Measurements from ENCODE around the gene B4GALNT3. TPM values are rescaled to one million over a fixed set of nuclear protein-coding genes. Genes with fewer than 3 reads are reported as not detected.

The B4GALNT3 gene
- total RNA-seq, 1 experiment from 2014 or later: 77.9 TPM

GRCh38 chr12:558580-558979 is 98.8 kb downstream of the B4GALNT3 start:
- Histone ChIP-seq H3K9me3 (no peaks in the 10 kb centered on the region), H3K4me1 (no peaks in the 10 kb centered on the region), H3K36me3 (ENCODE audit: control insufficient read depth, insufficient read depth, low read length) (no peaks in the 10 kb centered on the region), H3K27me3 (replicated peaks; ENCODE audit: control insufficient read depth, insufficient read depth, low read length) (no peaks in the 10 kb centered on the region), H3K4me3 (ENCODE audit: low read depth, low read length) (no peak overlapping the region)
- H3K9me3 Mint-ChIP-seq (ENCODE audit: unreplicated experiment): no peaks in the 10 kb centered on the region
- H3K27me3 Mint-ChIP-seq (ENCODE audit: insufficient read depth, unreplicated experiment): no peaks in the 10 kb centered on the region
- peaks cover 73% of the 10 kb centered on the region for H3K36me3 Mint-ChIP-seq (ENCODE audit: insufficient read depth, unreplicated experiment)
- BruUV-seq (replicated peaks): no TSS peak
- H3K27ac Mint-ChIP-seq (ENCODE audit: unreplicated experiment): no peak overlapping the region
- H3K4me3 Mint-ChIP-seq (ENCODE audit: unreplicated experiment): no peak overlapping the region
- no peak for DNase-seq
- ChIA-PET POLR2A (no interaction called here), CTCF (interaction anchor here (0.6 to 1.0 kb wide), 6 partner anchors 11 to 391 kb away, joined by 3 to 5 read pairs (median 4); partner anchors contain the start of gene CCDC77)
- TF ChIP-seq, protein P1, sequence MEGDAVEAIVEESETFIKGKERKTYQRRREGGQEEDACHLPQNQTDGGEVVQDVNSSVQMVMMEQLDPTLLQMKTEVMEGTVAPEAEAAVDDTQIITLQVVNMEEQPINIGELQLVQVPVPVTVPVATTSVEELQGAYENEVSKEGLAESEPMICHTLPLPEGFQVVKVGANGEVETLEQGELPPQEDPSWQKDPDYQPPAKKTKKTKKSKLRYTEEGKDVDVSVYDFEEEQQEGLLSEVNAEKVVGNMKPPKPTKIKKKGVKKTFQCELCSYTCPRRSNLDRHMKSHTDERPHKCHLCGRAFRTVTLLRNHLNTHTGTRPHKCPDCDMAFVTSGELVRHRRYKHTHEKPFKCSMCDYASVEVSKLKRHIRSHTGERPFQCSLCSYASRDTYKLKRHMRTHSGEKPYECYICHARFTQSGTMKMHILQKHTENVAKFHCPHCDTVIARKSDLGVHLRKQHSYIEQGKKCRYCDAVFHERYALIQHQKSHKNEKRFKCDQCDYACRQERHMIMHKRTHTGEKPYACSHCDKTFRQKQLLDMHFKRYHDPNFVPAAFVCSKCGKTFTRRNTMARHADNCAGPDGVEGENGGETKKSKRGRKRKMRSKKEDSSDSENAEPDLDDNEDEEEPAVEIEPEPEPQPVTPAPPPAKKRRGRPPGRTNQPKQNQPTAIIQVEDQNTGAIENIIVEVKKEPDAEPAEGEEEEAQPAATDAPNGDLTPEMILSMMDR (IDR thresholded peaks at IDR 0.05; ENCODE audit: insufficient read depth in 1 of 2, low read depth in 1 of 2, low read length in 1 of 2, severe bottlenecking in 1 of 2, unreplicated experiment in 1 of 2): no peak
- intact Hi-C loops (cut with micrococcal nuclease; ENCODE audit: unreplicated experiment): no loop called here
- H3K4me1 Mint-ChIP-seq (ENCODE audit: low read depth, unreplicated experiment): peaks cover 13% of the 10 kb centered on the region

- no TSS peak for BruUV-seq (replicated peaks)
- H3K4me1 Mint-ChIP-seq (ENCODE audit: low read depth, unreplicated experiment): peaks cover 6% of the 10 kb centered on the region
These were observed 99.6 kb downstream of the B4GALNT3 start for GRCh38 chr12:559208-559905.

GRCh38 chr12:559906-560455 is 100.2 kb downstream of the B4GALNT3 start:
- H3K4me3 Mint-ChIP-seq (ENCODE audit: unreplicated experiment): no peak overlapping the region
- no peaks in the 10 kb centered on the region for H3K4me1 ChIP-seq
- no peaks in the 10 kb centered on the region for H3K9me3 ChIP-seq
- no peaks in the 10 kb centered on the region for H3K9me3 Mint-ChIP-seq (ENCODE audit: unreplicated experiment)
- H3K36me3 Mint-ChIP-seq (ENCODE audit: insufficient read depth, unreplicated experiment): peaks cover 61% of the 10 kb centered on the region
- H3K27me3 Mint-ChIP-seq (ENCODE audit: insufficient read depth, unreplicated experiment): no peaks in the 10 kb centered on the region
- peaks cover 4% of the 10 kb centered on the region for H3K4me1 Mint-ChIP-seq (ENCODE audit: low read depth, unreplicated experiment)
- DNase-seq: no peak
- H3K4me3 ChIP-seq (ENCODE audit: low read depth, low read length): no peak overlapping the region
- BruUV-seq (replicated peaks): no TSS peak
- ChIA-PET POLR2A (no interaction called here), CTCF (no interaction called here)
- intact Hi-C loops (cut with micrococcal nuclease; ENCODE audit: unreplicated experiment): no loop called here
- H3K27ac Mint-ChIP-seq (ENCODE audit: unreplicated experiment): peak overlapping the region; percentile 9
- H3K36me3 ChIP-seq (ENCODE audit: control insufficient read depth, insufficient read depth, low read length): no peaks in the 10 kb centered on the region
- no peaks in the 10 kb centered on the region for H3K27me3 ChIP-seq (replicated peaks; ENCODE audit: control insufficient read depth, insufficient read depth, low read length)
- TF ChIP-seq, protein P1 (IDR thresholded peaks at IDR 0.05; ENCODE audit: insufficient read depth in 1 of 2, low read depth in 1 of 2, low read length in 1 of 2, severe bottlenecking in 1 of 2, unreplicated experiment in 1 of 2): no peak

More at GRCh38 chr12:559208-559905, 99.6 kb downstream of the B4GALNT3 start:
- no peaks in the 10 kb centered on the region for H3K9me3 Mint-ChIP-seq (ENCODE audit: unreplicated experiment)
- H3K4me3 Mint-ChIP-seq (ENCODE audit: unreplicated experiment): no peak overlapping the region
- POLR2A ChIA-PET: no interaction called here
- intact Hi-C loops (cut with micrococcal nuclease; ENCODE audit: unreplicated experiment): no loop called here
- H3K36me3 Mint-ChIP-seq (ENCODE audit: insufficient read depth, unreplicated experiment): peaks cover 65% of the 10 kb centered on the region
- H3K27ac Mint-ChIP-seq (ENCODE audit: unreplicated experiment): peak overlapping the region; percentile 9
- peak in 1 of 2 experiments; percentile 35 for DNase-seq
- TF ChIP-seq, protein P1 (IDR thresholded peaks at IDR 0.05; ENCODE audit: insufficient read depth in 1 of 2, low read depth in 1 of 2, low read length in 1 of 2, severe bottlenecking in 1 of 2, unreplicated experiment in 1 of 2): no peak
- H3K27me3 ChIP-seq (replicated peaks; ENCODE audit: control insufficient read depth, insufficient read depth, low read length): no peaks in the 10 kb centered on the region
- H3K27me3 Mint-ChIP-seq (ENCODE audit: insufficient read depth, unreplicated experiment): no peaks in the 10 kb centered on the region
- no peak overlapping the region for H3K4me3 ChIP-seq (ENCODE audit: low read depth, low read length)
- no peaks in the 10 kb centered on the region for H3K36me3 ChIP-seq (ENCODE audit: control insufficient read depth, insufficient read depth, low read length)
- H3K9me3 ChIP-seq: no peaks in the 10 kb centered on the region
- CTCF ChIA-PET: interaction anchor here (0.6 to 1.0 kb wide), 5 partner anchors 12 to 390 kb away, joined by 3 to 5 read pairs (median 4); partner anchors contain the start of gene CCDC77
- H3K4me1 ChIP-seq: no peaks in the 10 kb centered on the region
